ENCODE results near the gene IQCH.

- TF ChIP-seq CREB1 (CRISPR knock-in tag; IDR thresholded peaks at IDR 0.05) (no peak), ZNF121 (CRISPR knock-in tag; IDR thresholded peaks at IDR 0.05) (no peak), CTCF (IDR thresholded peaks at IDR 0.05) (no peak), AR (CRISPR knock-in tag; IDR thresholded peaks at IDR 0.05) (no peak), KAT7 (CRISPR knock-in tag; IDR thresholded peaks at IDR 0.05; ENCODE audit: borderline replicate concordance) (no peak), PREB (CRISPR knock-in tag; IDR thresholded peaks at IDR 0.05; ENCODE audit: borderline replicate concordance) (no peak), MAX (CRISPR knock-in tag; IDR thresholded peaks at IDR 0.05) (no peak), ZSCAN18 (CRISPR knock-in tag; IDR thresholded peaks at IDR 0.05) (no peak), TEAD4 (CRISPR knock-in tag; IDR thresholded peaks at IDR 0.05) (no peak), ZNF219 (CRISPR knock-in tag; IDR thresholded peaks at IDR 0.05; ENCODE audit: borderline replicate concordance) (no peak), ATF3 (CRISPR knock-in tag; conservative IDR thresholded peaks at IDR 0.05) (no peak), JUN (CRISPR knock-in tag; IDR thresholded peaks at IDR 0.05) (no peak)
Observed at GRCh38 chr15:67335026-67335425, 80.4 kb downstream of the IQCH start.
